H9 (cell line): ENCODE results near the gene RPL37A. TPM values are rescaled to one million over a fixed set of nuclear protein-coding genes. Genes with fewer than 3 reads are reported as not detected.
A peak's percentile ranks its signal among the peaks of the same experiment; 100 is the strongest.

Source experiments
- DNase-seq: peaks from one replicate; pipeline ENCODE4 v3.0.0-alpha.2; 2017
- H2AFZ ChIP-seq: one replicate; pipeline ENCODE4 v1.6.1; 2013; ENCODE audit warnings: mild to moderate bottlenecking, low read length, control low read depth, moderate library complexity
- H2AK5ac ChIP-seq: 2 replicates; pipeline ENCODE4 v1.6.1; 2013; ENCODE audit warnings: low read length, control low read depth, mixed read lengths; ENCODE audit not compliant: insufficient read length
- H2BK120ac ChIP-seq: one replicate; pipeline ENCODE4 v1.6.1; 2013; ENCODE audit warnings: low read depth, mild to moderate bottlenecking, low read length, control low read depth, inconsistent platforms; ENCODE audit not compliant: poor library complexity, severe bottlenecking
- H2BK12ac ChIP-seq: 2 replicates; pipeline ENCODE4 v1.6.1; 2013; ENCODE audit warnings: low read length, control low read depth, mixed read lengths, low read depth; ENCODE audit not compliant: insufficient read length
- H2BK15ac ChIP-seq: 2 replicates; pipeline ENCODE4 v1.6.1; 2013; ENCODE audit warnings: low read depth, low read length, control low read depth
- H2BK20ac ChIP-seq: one replicate; pipeline ENCODE4 v1.6.1; 2013; ENCODE audit warnings: low read depth, mild to moderate bottlenecking, low read length, control low read depth, inconsistent platforms; ENCODE audit not compliant: poor library complexity, severe bottlenecking
- H2BK5ac ChIP-seq: 2 replicates; pipeline ENCODE4 v1.6.1; 2013; ENCODE audit warnings: low read length, control low read depth, mixed read lengths; ENCODE audit not compliant: insufficient read length
- H3K14ac ChIP-seq: 2 replicates; pipeline ENCODE4 v1.6.1; 2013; ENCODE audit warnings: low read length, control low read depth; ENCODE audit not compliant: insufficient read depth
- H3K18ac ChIP-seq: 2 replicates; pipeline ENCODE4 v1.6.1; 2013; ENCODE audit warnings: low read depth, mild to moderate bottlenecking, mixed read lengths, low read length, control low read depth; ENCODE audit not compliant: insufficient read length
- H3K23ac ChIP-seq: 2 replicates; pipeline ENCODE4 v1.6.1; 2013; ENCODE audit warnings: low read length, control low read depth, mixed read lengths, low read depth; ENCODE audit not compliant: insufficient read length
- H3K23me2 ChIP-seq: 2 replicates; pipeline ENCODE4 v1.6.1; 2013; ENCODE audit warnings: low read depth, mild to moderate bottlenecking, mixed read lengths, low read length, control low read depth; ENCODE audit not compliant: insufficient read length, poor library complexity, severe bottlenecking
- H3K27ac ChIP-seq: 2 replicates; pipeline ENCODE4 v1.5.1; 2013; ENCODE audit warnings: low read length, control low read depth, mixed read lengths, low read depth; ENCODE audit not compliant: insufficient read length
- H3K27me3 ChIP-seq: 2 replicates; pipeline ENCODE4 v1.6.1; 2013; ENCODE audit warnings: low read length, control low read depth, inconsistent platforms; ENCODE audit not compliant: insufficient read depth
- H3K4ac ChIP-seq: 2 replicates; pipeline ENCODE4 v1.6.1; 2013; ENCODE audit warnings: low read depth, mild to moderate bottlenecking, control low read depth, inconsistent platforms, low read length, moderate library complexity
- H3K4me1 ChIP-seq: 2 replicates; pipeline ENCODE4 v1.6.1; 2013; ENCODE audit warnings: low read length, control low read depth, inconsistent platforms; ENCODE audit not compliant: insufficient read depth
- H3K4me2 ChIP-seq: 2 replicates; pipeline ENCODE4 v1.6.1; 2013; ENCODE audit warnings: low read length, control low read depth, mixed read lengths; ENCODE audit not compliant: insufficient read length, insufficient read depth
- H3K56ac ChIP-seq: 2 replicates; pipeline ENCODE4 v1.6.1; 2013; ENCODE audit warnings: low read depth, mild to moderate bottlenecking, mixed read lengths, low read length, control low read depth; ENCODE audit not compliant: insufficient read length
- H3K79me1 ChIP-seq: 2 replicates; pipeline ENCODE4 v1.6.1; 2013; ENCODE audit warnings: low read depth, mild to moderate bottlenecking, moderate library complexity, low read length, control low read depth, inconsistent platforms; ENCODE audit not compliant: insufficient read depth, poor library complexity, severe bottlenecking
- H3K79me2 ChIP-seq: 2 replicates; pipeline ENCODE4 v1.6.1; 2013; ENCODE audit warnings: low read length, control low read depth, inconsistent platforms; ENCODE audit not compliant: insufficient read depth
- H3K9ac ChIP-seq: 2 replicates; pipeline ENCODE4 v1.6.1; 2013; ENCODE audit warnings: low read length, control low read depth, mixed read lengths; ENCODE audit not compliant: insufficient read length; ENCODE audit errors: extremely low read depth
- H3K9me3 ChIP-seq: one replicate; pipeline ENCODE4 v1.6.1; 2013; ENCODE audit warnings: low read depth, low read length, inconsistent platforms; ENCODE audit not compliant: control insufficient read depth
- H3T11ph ChIP-seq: one replicate; pipeline ENCODE4 v1.6.1; 2013; ENCODE audit warnings: mild to moderate bottlenecking, low read length, control low read depth, inconsistent platforms
- H4K20me1 ChIP-seq: one replicate; pipeline ENCODE4 v1.6.1; 2013; ENCODE audit not compliant: control insufficient read depth, insufficient read length, insufficient read depth
- H4K5ac ChIP-seq: 2 replicates; pipeline ENCODE4 v1.6.1; 2013; ENCODE audit warnings: low read depth, mild to moderate bottlenecking, mixed read lengths, low read length, control low read depth; ENCODE audit not compliant: insufficient read length
- H4K8ac ChIP-seq: replicated peaks from 2 replicates; pipeline ENCODE4 v1.6.1; 2013; ENCODE audit warnings: low read length, control low read depth, mixed read lengths, low read depth; ENCODE audit not compliant: insufficient read length
- H4K91ac ChIP-seq: 2 replicates; pipeline ENCODE4 v1.6.1; 2013; ENCODE audit warnings: low read depth, mild to moderate bottlenecking, moderate library complexity, mixed read lengths, low read length, control low read depth; ENCODE audit not compliant: insufficient read length
- H3K27ac Mint-ChIP-seq, 3 experiments: 2 replicates in 2 of 3; 3 replicates in 1 of 3; pipeline ENCODE4 v1.8.0; 2020 to 2021; ENCODE audit warnings: mixed read lengths in 3 of 3, mild to moderate bottlenecking in 1 of 3, moderate library complexity in 1 of 3
- H3K27me3 Mint-ChIP-seq: 2 replicates; pipeline ENCODE4 v1.8.0; 2021; ENCODE audit warnings: low read depth, mild to moderate bottlenecking, moderate library complexity, mixed read lengths
- H3K36me3 Mint-ChIP-seq, 3 experiments: 2 replicates in 2 of 3; 3 replicates in 1 of 3; pipeline ENCODE4 v1.8.0; 2020 to 2021; ENCODE audit warnings: low read depth in 3 of 3, mixed read lengths in 3 of 3; ENCODE audit not compliant: insufficient read depth in 1 of 3
- H3K4me1 Mint-ChIP-seq, 2 experiments: 2 replicates each; pipeline ENCODE4 v1.8.0; 2020; ENCODE audit warnings: mixed read lengths in 2 of 2
- H3K4me3 Mint-ChIP-seq, 2 experiments: 2 replicates in 1 of 2; 3 replicates in 1 of 2; pipeline ENCODE4 v1.8.0; 2020 to 2021; ENCODE audit warnings: mild to moderate bottlenecking in 2 of 2, mixed read lengths in 2 of 2, moderate library complexity in 1 of 2
- H3K9me3 Mint-ChIP-seq, 2 experiments: 2 replicates in 1 of 2; 3 replicates in 1 of 2; pipeline ENCODE4 v1.8.0; 2020; ENCODE audit warnings: mild to moderate bottlenecking in 2 of 2, mixed read lengths in 2 of 2, moderate library complexity in 1 of 2
- WGBS: extraction: QIAGEN DNeasy Blood & Tissue Kit; methylation state at CpG from one replicate; pipeline ENCODE4 v1.1.7; 2013; ENCODE audit warnings: missing lambda C conversion rate, low lambda C conversion rate, mixed read lengths; ENCODE audit not compliant: insufficient read length; ENCODE audit errors: extremely low coverage; 5-methylcytosine and 5-hydroxymethylcytosine counted together
- total RNA-seq: library from RNA; stranded (reverse); gene quantifications from 2 replicates; pipeline ENCODE4 v1.2.1, GENCODE V29; 2021
- TF ChIP-seq, protein P1 (sequence below): fragments of 200-600 bp; sonication (generic); conservative IDR thresholded peaks from 3 replicates; pipeline ENCODE4 v1.8.0; 2021; ENCODE audit warnings: antibody characterized with exemption, mild to moderate bottlenecking

Gene RPL37A
- total RNA-seq, 1 experiment from 2014 or later = 3,769 TPM

DNA sequence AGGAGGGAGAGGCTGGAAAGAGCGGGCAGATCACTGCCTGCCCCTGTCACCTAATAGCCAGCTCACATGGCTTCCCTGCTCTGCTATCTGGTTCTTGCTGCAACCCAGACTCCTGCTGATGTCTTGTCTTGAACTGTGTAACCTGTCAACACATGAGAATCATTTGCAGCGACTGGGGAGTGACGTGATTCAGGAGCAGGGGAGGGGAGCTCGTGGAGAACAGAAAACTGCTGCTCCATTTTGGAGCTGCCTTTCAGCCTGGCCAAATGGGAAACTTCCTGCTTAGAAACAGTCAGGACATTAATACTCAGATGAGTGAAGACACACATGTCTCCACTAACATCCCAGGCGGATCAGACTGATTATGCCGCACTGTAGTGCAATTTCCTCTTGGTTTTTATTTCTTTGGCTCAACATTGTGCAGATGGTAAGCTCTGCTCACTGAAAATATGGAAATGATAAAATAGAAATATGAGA lies 38.1 kb downstream of the RPL37A start:
- DNase-seq = no peak
- H4K5ac ChIP-seq = no peak overlapping the region
- H3K27ac ChIP-seq = no peak overlapping the region
- H3K18ac ChIP-seq = no peak overlapping the region
- H4K91ac ChIP-seq = no peak overlapping the region
- no peak overlapping the region for H3K9ac ChIP-seq
- Mint-ChIP-seq H3K9me3 (peaks cover 0 to 3% of the 10 kb centered on the region in 2 experiments; a peak in 2 of 5 replicates), H3K27ac (peak overlapping the region in 1 of 3 experiments; percentile 42; a peak in 1 of 7 replicates), H3K36me3 (peaks cover 0 to 2% (median 2%) of the 10 kb centered on the region in 3 experiments; a peak in 3 of 7 replicates), H3K4me3 (no peak overlapping the region), H3K27me3 (no peaks in the 10 kb centered on the region), H3K4me1 (peaks cover 22 to 28% of the 10 kb centered on the region in 2 experiments)
- no peaks in the 10 kb centered on the region for H3K79me2 ChIP-seq
- H2BK5ac ChIP-seq = no peak overlapping the region
- no peaks in the 10 kb centered on the region for H3K4me1 ChIP-seq
- no peak overlapping the region for H2BK15ac ChIP-seq
- no peaks in the 10 kb centered on the region for H3K27me3 ChIP-seq
- no peak overlapping the region for H2BK20ac ChIP-seq
- no peak overlapping the region for H2BK12ac ChIP-seq
- H4K8ac ChIP-seq = no peak overlapping the region
- no peak overlapping the region for H2BK120ac ChIP-seq
- H3K9me3 ChIP-seq = no peaks in the 10 kb centered on the region
- no peaks in the 10 kb centered on the region for H3K23me2 ChIP-seq
- H2AFZ ChIP-seq = no peak overlapping the region
- TF ChIP-seq, protein P1, sequence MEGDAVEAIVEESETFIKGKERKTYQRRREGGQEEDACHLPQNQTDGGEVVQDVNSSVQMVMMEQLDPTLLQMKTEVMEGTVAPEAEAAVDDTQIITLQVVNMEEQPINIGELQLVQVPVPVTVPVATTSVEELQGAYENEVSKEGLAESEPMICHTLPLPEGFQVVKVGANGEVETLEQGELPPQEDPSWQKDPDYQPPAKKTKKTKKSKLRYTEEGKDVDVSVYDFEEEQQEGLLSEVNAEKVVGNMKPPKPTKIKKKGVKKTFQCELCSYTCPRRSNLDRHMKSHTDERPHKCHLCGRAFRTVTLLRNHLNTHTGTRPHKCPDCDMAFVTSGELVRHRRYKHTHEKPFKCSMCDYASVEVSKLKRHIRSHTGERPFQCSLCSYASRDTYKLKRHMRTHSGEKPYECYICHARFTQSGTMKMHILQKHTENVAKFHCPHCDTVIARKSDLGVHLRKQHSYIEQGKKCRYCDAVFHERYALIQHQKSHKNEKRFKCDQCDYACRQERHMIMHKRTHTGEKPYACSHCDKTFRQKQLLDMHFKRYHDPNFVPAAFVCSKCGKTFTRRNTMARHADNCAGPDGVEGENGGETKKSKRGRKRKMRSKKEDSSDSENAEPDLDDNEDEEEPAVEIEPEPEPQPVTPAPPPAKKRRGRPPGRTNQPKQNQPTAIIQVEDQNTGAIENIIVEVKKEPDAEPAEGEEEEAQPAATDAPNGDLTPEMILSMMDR = no peak
- no peak overlapping the region for H3K14ac ChIP-seq
- no peak overlapping the region for H3K56ac ChIP-seq
- no peaks in the 10 kb centered on the region for H3K79me1 ChIP-seq
- no peak overlapping the region for H3K4me2 ChIP-seq
- H3K23ac ChIP-seq = no peak overlapping the region
- peaks cover 3% of the 10 kb centered on the region for H4K20me1 ChIP-seq
- H3T11ph ChIP-seq = no peak overlapping the region
- H2AK5ac ChIP-seq = no peak overlapping the region
- WGBS = no CpG with 5 or more reads among the region's 6 CpGs
- no peak overlapping the region for H3K4ac ChIP-seq
